GM12865 (cell line): ENCODE data around the gene COX6A2.
"Not testable (repeated sequence)": the region's sequence is repeated elsewhere in the genome, so short reads cannot be mapped to it uniquely, and the experiment has no call there.

Experiments used
- DNase-seq: peaks from one replicate; pipeline ENCODE4 v3.0.0; 2010; ENCODE audit warnings: low read depth
- H3K4me3 ChIP-seq: 2 replicates; pipeline ENCODE4 v1.5.1; 2011; ENCODE audit warnings: mild to moderate bottlenecking, low read depth, low read length, control low read depth
- TF ChIP-seq, protein P1 (sequence below): IDR thresholded peaks from 2 replicates; pipeline ENCODE4 v1.5.1; 2011; ENCODE audit warnings: low read length, control low read depth, low read depth, inconsistent platforms; ENCODE audit not compliant: insufficient read depth; ENCODE audit errors: missing control alignments

The COX6A2 gene

GRCh38 chr16:31455601-31456314, 27.6 kb upstream of the COX6A2 start:
- TF ChIP-seq, protein P1, sequence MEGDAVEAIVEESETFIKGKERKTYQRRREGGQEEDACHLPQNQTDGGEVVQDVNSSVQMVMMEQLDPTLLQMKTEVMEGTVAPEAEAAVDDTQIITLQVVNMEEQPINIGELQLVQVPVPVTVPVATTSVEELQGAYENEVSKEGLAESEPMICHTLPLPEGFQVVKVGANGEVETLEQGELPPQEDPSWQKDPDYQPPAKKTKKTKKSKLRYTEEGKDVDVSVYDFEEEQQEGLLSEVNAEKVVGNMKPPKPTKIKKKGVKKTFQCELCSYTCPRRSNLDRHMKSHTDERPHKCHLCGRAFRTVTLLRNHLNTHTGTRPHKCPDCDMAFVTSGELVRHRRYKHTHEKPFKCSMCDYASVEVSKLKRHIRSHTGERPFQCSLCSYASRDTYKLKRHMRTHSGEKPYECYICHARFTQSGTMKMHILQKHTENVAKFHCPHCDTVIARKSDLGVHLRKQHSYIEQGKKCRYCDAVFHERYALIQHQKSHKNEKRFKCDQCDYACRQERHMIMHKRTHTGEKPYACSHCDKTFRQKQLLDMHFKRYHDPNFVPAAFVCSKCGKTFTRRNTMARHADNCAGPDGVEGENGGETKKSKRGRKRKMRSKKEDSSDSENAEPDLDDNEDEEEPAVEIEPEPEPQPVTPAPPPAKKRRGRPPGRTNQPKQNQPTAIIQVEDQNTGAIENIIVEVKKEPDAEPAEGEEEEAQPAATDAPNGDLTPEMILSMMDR = peak; percentile 41
- DNase-seq = no peak
- no peak overlapping the region for H3K4me3 ChIP-seq

GRCh38 chr16:31453255-31454204, 25.4 kb upstream of the COX6A2 start:
- TF ChIP-seq, protein P1 = no peak
- H3K4me3 ChIP-seq = no peak overlapping the region

GRCh38 chr16:31452631-31453106, 24.5 kb upstream of the COX6A2 start:
- no peak for DNase-seq
- TF ChIP-seq, protein P1 = no peak
- no peak overlapping the region for H3K4me3 ChIP-seq

More at GRCh38 chr16:31453255-31454204, 25.4 kb upstream of the COX6A2 start:
- no peak for DNase-seq

DNA sequence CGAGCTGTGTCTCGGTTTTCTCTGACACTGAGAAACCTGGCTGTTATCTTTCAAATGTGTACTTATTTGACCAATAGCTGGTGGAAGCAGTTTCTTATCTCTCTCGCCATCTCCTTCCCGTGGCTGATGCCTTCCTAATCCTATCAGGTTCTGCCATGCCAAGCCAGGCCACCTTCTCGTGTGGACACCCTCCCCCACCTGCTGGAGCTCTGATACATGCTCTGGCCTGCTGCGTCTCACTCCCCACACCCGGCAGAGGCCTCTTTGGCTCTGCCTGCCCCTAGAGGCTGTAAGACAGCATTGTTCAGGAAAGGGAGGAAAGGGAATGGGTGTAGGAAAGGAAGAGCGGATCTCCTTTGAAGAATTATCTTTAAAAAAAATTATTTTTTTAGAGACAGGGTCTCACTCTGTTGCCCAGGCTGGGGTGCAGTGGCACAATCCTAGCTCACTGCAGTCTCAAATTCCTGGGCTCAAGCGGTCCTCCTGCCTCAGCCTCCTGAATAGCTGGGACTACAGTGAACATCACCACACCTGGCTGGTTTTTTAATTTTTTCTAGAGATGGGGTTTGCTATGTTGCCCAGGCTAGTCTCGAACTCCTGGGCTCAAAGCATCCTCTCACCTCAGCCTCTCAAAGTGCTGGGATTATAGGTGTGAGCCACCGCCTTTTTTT, 23.7 kb upstream of the COX6A2 start:
- DNase-seq = peak; percentile 47
- TF ChIP-seq, protein P1 = peak; percentile 29
- H3K4me3 ChIP-seq = no peak overlapping the region

DNA sequence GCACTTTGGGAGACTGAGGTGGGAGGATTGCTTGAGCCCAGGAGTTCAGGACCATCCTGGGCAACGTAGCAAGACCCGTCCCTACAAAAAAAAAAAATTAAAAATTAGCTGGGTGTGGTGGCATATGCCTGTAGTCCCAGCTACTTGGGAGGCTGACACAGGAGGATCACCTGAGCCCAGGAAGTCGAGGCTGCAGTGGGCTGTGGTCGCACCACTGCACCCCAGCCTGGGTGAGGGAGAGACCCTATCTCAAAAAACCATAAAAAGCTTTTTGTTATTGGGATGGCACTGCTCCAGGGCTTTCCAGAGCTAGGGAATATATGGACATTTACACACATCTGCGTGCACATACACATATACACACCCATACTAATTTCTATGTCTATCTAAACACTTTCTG, 23.0 kb upstream of the COX6A2 start:
- no peak overlapping the region for H3K4me3 ChIP-seq
- TF ChIP-seq, protein P1 = no peak
- no peak for DNase-seq

DNA sequence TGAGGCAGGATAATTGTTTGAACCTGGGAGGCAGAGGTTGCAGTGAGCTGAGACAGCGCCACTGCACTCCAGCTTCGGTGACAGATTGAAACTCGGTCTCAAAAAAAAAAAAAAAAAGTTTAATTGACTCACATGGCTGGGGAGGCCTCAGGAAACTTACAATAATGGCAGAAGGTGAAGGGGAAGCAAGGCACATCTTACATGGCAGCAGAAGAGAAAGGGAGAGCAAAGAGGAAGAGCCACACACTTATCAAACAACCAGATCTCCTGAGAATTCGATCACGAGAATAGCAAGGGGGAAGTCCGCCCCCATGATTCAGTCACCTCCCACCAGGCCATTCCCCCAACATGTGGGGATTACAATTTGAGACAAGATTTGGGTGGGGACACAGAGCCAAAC, 17.8 kb upstream of the COX6A2 start:
- not testable (repeated sequence) for H3K4me3 ChIP-seq

DNA sequence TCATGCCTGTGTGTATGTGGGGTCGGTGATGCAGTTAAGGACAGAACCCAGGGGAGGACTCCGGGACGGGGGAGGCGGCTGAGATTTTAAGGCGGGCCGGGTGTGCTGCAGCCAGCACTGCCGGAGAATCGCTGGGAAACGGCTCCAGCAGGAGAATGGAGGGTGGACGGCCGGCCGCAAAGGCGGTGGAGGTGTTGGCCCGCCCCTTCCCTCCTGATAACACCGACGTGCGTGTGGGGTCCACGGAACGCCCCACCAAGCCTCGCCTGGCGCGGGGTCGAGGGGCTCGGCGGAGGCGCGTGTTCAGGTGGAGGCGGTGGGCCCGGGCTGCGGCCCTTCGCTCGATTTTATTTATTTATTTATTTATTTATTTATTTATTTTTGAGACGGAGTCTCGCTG, 13.8 kb upstream of the COX6A2 start:
- TF ChIP-seq, protein P1 = no peak
- DNase-seq = no peak
- no peak overlapping the region for H3K4me3 ChIP-seq

More for the DNA sequence above, 17.8 kb upstream of the COX6A2 start:
- DNase-seq = not testable (repeated sequence)
